Stimulated activated CD8-positive, alpha-beta memory T cell treated with anti-CD3 and anti-CD28 coated beads, Interleukin-15, amount 100 ng/mL, for 48 hours (primary cell): ENCODE results near the gene PDE5A.
"Not testable (repeated sequence)": the region's sequence is repeated elsewhere in the genome, so short reads cannot be mapped to it uniquely, and the experiment has no call there.

Experiments
- DNase-seq, 2 donors: peaks; one replicate each; pipeline ENCODE4 v3.0.0-alpha.2; 2020; ENCODE audit warnings: low read depth in 2 of 2

Gene PDE5A

DNA sequence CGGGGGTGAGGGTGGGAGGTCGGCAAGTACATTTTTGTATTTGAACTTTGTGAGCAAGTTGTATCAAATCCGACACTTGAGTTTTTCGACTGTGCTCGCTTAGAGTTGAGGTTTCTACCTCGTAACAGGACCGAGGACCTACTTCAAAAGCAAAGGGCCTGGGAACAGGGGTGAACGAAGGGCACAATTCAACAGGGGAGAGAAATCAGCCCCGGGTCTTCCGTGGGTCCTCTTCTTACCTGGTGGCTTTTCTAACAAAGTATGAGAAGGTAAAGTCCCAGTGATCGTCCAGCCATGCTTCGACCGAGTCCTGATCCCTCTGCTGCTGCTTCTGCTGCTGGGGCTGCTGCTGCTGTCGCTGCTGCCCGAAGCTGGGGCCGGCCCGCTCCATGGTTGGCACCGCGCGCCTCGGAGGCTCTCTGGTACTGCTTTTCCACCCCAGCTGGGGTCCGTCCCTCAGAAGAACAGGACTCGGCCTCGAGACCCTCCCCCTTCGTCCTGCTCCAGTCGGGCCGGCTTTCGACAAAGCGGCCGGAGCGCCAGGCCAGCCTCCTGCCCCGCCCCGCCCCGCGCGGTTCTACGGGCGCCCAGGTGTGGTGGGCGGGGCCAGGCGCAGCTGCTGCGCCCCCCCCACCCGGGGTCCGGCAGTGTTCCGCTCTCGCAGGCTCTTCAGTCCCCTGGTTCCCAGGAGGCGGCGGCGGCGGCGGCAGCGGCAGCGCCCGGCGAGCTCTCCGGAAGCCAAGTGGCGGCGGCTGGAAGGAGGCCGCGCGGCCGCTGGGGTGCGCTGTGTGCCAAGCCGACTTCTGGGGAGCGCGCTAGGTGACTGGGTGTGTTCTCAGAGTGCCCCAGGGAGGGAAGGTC lies at the start of gene PDE5A:
Gene PDE5A, minus strand, starts transcription at position 524 of the 861 bp plus-strand sequence. Its CDS starts 133 bp downstream, at position 391.
- peak; percentile 66 to 68 for DNase-seq

DNA sequence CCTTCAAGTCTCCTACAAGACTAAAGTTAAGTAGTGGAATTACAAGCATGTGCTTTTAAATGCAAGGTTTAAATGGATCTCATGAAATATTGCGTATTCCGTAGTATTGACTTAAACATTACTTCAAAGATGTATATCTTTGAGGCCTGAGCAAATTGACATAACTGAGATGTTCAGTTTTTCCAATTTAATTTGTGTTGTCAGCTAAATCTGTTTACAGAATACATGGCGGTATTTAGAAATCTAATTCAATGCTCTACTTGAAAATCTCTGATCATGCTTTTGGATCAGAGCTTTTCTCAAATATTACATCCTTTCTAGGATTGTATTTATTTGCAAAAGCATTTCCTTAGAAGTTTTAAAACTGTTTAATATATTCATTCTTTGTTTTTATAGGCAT lies 47.5 kb upstream of the PDE5A start:
- no peak for DNase-seq

DNA sequence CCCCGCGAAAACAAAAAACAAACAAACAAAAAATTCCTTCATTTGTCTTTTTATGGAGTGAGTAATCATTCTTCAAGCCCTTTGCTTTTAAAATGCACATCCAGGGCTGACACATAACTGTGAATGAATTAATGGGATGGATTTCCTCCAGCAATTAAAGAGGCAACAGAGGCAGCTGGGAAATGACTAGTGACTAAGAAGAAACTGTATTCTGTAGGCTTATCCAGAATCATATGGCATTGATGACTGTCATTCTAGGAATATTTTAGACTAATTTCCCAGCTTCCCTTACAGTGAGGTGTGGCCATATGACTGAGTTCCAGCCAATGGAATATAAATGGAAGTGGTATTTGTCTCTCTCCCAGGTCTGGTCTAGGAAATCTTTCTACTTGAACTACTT lies 46.8 kb upstream of the PDE5A start:
- no peak for DNase-seq

DNA sequence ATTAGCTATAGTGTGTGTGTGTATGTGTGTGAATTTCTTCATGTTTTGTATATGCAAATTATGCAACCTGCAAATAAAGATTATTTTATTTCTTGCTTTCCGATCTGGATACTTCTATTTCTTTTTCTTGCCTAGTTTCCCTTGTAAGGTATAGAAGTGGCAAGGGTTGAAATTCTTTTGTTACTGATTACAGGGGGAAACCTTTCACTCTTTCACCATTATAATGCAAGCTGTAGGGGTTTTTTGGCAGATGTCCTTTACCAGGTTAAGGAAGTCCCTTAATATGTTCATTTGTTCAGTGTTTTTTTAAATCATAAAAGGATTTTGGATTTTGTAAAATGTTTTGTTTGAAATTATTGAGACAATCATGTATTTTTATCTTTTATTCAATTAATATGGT lies 44.3 kb upstream of the PDE5A start:
- no peak for DNase-seq

DNA sequence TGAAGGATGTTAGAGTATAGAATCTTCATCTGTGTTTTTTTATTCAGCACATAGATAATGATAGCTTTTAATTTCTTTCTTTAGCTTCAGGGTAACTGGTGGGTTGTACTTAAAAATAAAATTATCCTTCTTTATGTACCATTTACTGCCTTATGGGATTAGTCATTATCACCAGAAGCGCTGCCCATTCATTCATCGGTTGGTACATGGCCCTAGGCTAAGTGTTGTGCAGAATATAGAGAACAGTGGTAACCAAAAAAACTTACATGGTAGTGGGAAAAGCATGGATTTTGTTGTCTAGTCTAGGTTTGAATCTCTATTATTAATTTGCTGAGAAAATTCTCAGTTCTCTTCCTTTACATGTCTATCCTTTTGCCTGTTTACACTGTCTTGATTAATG lies 43.5 kb upstream of the PDE5A start:
- no peak for DNase-seq

DNA sequence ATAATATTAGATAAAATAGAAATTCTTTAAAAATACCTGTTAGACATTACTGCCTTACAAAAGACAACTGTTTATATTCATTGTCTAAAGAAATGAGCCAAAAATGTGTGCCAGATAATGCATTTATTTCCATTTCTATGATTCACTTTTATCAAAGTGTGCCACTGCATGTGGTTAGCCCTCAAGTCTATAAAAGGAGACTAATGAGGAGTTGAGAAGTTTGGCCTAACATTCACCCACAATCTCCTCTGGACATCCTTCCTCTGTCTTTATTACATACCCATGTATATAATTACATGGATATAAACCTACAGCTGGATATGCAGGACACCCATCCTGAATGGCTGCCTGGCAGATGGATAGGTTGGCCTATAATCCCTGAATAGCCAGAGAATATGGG lies 42.6 kb upstream of the PDE5A start:
- DNase-seq: no peak

DNA sequence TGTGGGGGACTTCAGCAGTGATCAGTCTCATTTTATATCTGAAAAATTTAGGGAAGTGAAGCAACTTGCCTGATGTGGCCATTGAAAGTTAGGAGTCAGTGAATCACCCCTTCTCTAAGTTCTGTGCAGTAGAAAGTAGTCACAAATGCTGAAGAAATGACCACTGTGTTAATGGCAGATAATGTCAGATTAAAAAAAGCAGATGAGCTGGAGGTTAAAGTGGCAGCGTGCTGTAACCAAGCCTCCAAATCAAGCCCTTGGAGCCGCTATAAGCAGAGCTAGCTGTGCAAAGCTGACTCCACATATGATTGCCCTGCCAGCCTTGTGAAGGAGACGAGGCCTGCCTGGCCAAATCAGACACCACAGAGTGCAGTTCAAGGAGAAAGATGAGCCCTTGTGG lies 39.2 kb upstream of the PDE5A start:
- no peak for DNase-seq

DNA sequence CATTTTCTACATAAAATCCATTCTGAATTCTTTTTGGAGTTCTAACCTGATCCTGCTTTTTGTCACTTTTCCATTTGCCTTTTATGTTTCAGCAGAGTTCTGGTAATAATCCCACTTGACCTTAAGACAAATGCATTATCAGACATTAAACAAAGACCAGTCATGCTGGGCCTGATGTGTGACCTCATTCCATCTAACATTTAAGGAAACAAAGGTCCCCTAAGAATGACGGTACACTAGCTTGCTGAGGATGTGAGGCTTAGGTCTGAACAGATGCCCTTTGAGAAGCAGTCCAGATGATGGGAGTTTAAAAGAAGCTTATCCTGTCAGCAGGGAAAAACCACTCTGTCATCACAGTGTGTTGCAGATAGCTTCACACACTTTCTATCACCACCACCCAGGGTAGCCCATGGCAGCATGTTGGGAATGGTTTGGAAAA lies 38.1 kb upstream of the PDE5A start:
- no peak for DNase-seq

DNA sequence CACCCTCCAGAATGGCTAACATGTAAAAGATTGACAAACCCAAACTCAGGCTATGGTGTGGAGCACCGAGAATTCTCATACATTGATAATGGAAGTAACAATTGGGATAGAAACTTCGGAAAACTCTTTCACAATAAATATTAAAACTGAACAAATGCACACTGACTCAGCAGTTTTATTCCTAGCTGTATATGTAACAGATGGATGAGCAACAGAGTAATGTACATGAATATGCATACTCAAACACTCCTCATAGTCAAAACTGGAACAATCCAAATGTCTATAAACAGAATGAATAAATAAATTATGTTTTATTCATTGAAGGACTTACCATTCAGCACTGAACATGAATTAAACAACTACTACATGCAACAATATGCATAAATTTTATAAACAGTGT lies 37.1 kb upstream of the PDE5A start:
- no peak for DNase-seq

DNA sequence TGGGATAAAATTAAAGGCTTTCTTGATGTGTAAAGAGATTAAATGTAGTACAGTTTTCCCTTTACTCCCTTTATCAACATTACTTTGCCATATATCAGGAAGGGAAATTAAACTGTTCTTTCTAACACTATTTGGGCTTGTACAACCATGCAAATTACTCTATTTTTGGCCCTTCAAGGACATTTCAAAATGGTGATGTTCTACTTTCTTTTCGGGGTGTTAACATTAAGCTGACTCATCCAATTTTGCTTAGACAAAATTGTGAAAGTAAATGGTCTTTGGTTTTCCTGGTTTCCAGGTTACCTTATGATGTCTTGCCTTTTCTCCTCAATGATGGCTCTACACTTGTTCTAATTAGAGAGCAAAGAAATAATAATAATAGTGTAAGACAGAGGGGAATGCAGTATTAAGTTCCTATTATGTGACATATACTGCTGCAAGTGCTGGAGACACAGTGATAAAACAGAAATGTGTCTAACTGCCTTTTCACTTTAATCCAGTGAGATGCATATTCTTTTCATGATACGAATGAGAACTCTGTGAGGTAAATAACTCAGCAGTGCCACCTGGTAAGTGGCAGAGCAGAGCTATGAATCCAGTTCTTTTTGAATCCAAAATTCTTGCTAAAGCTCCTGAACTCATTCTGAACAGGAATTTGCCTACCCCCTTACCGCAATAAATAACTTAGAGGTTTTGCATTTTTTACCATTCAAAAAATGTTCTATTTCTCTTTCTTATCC lies 35.7 kb upstream of the PDE5A start:
- no peak for DNase-seq

DNA sequence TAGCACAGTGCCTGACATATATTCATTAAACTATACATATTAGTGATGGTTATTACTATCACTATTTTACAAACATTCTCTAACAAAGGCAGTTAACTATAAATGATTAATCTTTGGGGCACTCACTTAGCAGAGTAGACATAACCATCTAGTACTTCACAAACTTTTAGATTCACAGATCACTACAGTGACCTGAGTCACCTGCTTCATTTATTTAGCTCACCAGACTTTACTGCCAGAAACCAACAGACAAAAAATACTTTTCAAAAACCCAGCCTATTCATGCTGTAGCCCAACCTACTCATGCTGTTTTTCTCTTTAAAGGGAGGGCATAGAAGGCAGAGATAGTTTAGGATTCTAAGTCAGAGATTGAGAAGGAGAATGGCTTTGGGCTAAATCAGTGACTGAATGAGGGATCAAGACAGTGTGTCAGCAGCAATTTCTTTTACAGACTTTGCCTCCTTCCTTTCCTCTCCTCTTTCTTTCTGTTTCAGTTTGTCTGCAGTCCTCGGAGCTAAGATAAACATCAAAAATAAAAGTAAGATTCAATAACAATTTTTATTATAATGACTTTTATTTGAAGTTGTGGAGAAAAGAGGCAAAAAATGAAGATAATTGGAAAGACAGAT lies 34.7 kb upstream of the PDE5A start:
- DNase-seq: no peak

DNA sequence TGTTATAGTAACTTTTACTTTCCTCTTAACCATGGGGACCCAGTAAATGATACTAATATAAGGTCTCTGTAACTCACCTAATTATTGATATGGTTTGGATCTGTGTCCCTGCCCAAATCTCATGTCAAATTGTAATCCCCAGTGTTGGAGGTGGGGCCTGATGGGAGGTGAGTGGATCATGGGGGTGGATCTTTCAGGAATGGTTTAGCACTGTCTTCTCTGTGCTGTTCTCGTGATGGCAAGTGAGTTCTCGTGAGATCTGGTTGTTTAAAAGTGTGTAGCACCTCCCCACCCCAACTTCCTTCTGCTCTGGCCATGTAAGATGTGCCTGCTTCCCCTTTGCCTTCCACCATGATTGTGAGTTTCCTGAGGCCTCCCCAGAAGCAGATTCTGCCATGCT lies 34.0 kb upstream of the PDE5A start:
- DNase-seq: not testable (repeated sequence)

DNA sequence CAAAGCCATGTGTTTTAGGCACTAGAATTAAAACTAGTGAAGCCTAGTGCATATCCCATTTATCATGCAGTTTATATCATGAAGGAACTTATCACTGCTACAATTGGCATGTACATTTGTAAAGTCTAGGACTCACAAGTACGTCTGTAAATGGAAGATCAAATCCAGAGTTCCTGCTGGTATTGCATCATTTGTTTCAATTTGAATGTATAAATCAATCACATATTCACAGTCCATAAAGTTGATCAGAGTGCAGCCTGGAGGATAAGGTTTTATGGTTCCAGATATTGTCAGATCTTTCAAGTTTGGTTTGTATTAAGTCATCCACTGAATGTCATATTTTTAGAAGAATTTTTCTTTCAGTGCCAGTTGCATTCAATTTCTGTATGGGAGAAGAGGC lies 32.6 kb upstream of the PDE5A start:
- no peak for DNase-seq

DNA sequence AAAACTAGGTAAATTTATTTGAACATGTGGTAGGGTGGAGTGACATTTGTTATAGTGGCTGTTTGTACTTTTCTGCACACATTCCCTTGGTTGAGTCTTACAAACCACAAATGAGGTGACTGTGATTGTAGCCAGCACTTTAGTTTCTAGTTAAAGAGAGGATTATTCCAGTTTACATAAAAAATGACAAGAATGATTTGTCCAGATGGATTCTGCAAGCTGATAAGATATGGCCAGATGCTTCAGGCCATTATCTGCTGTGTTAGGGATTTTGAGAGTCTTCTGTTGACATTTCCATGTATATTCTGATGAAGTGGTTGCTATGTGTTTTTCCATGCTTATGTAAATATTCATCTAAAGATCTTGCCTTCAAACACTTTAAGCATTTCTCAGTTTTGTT lies 31.0 kb upstream of the PDE5A start:
- no peak for DNase-seq

DNA sequence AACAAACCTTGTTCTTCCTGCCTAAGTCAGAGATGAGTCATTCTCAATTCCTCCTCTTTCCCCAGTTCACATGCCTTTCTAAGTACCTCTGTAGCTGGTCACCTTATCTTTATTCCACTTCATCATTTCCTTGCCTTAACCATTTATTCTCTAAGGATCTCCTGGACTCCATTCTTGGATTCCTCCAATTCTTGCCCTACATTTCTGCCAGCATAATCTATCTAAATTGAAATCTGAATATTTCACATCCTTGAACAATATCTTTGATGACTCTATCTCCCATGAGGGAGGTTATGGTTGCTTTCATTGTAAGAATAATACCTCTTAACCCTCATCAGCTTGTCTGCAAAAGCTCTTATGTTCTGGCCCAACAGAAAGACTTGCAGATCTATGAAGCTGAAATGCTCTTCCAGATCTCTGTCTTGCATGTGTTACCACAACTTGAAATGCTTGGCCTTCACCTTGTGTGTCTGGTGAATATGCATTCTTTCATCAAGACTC lies 28.6 kb upstream of the PDE5A start:
- no peak for DNase-seq

DNA sequence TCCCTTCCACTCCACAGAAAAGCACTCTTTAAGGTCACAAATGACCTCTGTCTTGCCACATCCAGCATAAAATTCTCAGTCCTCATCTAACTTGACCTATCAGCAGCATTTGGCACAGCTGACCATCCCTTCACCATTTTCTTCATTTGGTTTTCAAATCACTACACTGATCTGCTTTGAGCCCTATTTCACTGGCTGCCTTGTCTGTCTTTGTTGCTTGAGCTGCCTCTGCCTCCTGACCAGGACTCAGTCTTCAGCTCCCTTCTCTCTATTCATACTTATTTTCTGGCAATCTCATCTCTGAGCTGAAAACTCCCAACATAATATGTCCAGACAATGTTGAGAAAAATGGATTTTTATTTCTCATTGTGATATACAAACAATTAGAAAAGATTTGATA lies 27.7 kb upstream of the PDE5A start:
- DNase-seq: no peak

DNA sequence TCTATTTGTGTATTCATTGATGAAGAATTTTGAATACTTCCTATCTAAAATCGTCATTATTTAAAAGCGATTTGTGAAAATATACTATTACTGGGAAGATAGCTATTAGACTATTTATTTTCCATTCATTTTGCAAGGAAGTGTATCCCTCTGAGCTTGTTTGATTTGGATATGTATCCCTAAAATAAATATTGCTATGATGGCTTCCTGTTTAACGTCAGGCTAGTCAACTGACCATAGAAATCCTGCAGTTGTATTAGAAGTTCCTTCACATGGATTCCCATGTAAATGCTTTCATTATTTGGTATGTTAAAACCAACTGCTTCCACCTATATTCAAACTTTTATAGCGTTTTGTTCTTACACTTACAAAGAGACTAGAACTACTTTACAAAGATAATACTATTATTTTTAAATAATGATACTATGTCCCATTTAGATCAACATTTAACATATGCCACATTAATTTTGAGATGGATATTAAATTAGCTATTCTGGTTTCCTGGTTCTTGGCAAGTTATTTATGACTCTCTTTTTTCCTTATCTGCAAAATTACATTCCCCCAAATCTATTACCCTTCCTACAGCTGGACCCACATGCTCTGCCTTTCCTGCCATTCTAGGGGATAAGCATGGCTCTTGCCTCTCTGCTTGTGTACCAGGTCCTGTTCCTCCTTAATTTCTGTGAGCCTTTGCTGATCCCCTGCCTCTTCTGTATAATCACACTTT lies 26.7 kb upstream of the PDE5A start:
- no peak for DNase-seq

DNA sequence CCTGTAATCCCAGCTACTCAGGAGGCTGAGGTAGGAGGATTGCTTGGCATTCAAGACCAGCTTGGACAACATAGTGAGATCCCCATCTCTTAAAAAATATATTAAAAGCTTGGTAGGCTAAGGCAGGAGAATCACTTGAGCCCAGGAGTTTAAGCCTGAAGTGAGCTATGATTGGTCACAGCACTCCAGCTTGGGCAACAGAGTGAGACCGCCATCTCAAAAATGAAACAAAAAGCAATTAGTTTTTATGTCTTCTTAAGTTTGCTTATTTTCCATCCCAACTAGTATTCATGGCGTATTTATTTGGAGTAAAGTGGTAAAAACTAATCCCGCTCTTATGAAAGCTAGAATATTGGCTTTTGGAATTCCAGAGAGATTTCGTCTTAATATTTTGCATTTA lies 25.4 kb upstream of the PDE5A start:
- no peak for DNase-seq

DNA sequence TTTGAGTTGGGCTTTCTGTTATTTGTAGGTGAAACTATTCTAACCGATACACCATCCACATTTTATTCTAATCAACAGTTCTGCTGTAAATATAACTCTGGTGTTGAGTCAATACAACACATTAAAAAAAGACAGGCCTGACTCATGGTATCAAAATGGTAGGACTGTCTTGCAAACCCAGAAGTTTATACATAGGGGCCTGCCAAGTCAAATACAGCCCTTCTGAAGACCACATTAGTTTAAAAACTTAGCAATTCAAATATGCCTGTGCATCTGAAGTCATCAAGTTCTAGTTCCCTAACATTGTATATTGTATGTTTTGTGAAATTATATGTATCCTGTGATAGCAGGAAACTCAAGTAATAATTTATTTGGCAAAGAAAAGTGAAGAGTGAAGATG lies 24.4 kb upstream of the PDE5A start:
- DNase-seq: no peak

DNA sequence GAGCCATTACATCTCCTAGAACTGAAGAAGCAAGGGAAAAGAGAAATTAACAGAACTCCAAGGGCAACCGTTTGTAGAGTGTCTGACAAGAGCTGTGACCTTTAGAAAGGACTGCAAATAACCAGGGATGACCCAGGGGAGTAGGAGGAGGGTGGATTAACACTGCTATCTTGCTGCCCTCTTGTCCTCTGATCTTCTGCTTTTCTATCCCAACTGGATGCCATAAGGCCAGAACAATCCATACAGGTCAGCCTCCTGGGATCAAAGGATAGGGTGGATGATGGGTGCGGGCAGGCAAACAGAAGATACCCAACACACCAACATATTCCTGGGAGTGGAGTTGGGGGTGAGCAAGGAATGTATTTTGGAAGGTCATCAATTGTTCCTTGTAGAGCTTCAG lies 19.8 kb upstream of the PDE5A start:
- DNase-seq: no peak

DNA sequence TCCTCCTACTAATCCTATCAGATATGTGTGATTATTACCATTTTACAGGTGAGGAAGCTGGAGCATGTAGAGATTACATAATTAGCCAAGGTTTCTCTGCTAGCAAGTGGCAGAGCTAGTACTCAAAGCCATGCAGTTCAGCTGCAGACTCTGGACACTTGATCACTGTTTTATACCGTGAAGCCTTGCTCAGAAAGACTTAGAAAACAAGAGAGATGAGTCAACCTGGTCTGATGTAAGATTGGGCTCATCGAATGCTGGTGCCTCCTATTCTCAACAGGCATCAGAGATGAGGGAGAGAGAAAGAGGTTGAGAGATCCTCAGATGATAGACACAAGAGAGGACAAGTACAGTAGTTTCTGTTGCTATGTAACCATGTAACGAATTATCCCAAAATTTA lies 19.0 kb upstream of the PDE5A start:
- no peak for DNase-seq
